ENCODE measurements around the gene RNF40.

DNA sequence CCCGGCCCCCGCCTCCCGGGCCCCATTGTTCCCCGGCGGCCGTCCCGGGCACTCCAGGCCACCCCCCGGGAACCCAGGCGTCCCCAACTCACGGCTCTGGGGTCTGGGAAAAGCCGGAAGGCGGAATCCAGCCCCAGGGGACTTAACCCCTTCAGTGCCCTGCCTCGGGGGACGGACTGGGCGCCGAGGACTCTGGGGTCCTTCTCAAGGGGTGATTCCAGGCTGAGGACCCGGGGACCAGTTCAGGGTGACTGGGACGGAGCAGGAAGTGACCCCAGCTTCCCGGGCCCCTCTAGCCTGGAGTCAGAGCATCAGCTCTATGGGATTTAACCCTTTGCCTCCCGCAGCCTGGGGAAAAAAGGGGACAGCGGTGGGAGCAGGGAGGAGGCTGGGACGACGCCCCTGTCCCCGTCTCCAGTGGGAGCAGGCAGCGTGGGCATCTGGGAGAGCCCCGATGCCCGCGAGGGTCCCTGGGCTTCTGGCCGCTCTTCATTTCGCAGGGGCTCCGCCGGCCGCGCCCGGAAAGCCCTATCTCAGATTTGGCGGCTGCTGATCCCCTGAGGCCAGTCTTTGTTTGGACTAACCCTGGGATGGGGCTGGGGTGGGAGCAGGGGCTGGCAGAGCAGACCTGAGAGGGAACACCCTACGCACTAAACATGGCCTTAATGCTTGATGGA, 25.0 kb downstream of the RNF40 start, which contains the start of gene ZNF629:
- TF ChIP-seq, protein P1, sequence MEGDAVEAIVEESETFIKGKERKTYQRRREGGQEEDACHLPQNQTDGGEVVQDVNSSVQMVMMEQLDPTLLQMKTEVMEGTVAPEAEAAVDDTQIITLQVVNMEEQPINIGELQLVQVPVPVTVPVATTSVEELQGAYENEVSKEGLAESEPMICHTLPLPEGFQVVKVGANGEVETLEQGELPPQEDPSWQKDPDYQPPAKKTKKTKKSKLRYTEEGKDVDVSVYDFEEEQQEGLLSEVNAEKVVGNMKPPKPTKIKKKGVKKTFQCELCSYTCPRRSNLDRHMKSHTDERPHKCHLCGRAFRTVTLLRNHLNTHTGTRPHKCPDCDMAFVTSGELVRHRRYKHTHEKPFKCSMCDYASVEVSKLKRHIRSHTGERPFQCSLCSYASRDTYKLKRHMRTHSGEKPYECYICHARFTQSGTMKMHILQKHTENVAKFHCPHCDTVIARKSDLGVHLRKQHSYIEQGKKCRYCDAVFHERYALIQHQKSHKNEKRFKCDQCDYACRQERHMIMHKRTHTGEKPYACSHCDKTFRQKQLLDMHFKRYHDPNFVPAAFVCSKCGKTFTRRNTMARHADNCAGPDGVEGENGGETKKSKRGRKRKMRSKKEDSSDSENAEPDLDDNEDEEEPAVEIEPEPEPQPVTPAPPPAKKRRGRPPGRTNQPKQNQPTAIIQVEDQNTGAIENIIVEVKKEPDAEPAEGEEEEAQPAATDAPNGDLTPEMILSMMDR (optimal IDR thresholded peaks at IDR 0.05 in 1 of 3, IDR thresholded peaks at IDR 0.05 in 1 of 3, conservative IDR thresholded peaks at IDR 0.05 in 1 of 3; ENCODE audit: extremely low read depth in 1 of 3, insufficient read depth in 2 of 3, low read length in 3 of 3) = no peak
- TF ChIP-seq EZH2 (IDR thresholded peaks at IDR 0.05; ENCODE audit: low read length) = no peak

Data from keratinocyte (primary cell).